Smooth muscle cell (in vitro differentiated cells): ENCODE data around the gene SH2D6. TPM values are rescaled to one million over a fixed set of nuclear protein-coding genes. Genes with fewer than 3 reads are reported as not detected.
"Not testable (repeated sequence)": the region's sequence is repeated elsewhere in the genome, so short reads cannot be mapped to it uniquely, and the experiment has no call there.

ENCODE experiments used
- DNase-seq: peaks from one replicate; lab custom pipeline; 2025; ENCODE audit not compliant: unreplicated experiment; lab: John Stamatoyannopoulos, UW
- H2AFZ ChIP-seq: fragments of 200-600 bp; sonication (generic); 2 replicates; pipeline ENCODE4 v1.6.0; 2016; ENCODE audit warnings: antibody characterized with exemption, low read depth, mild to moderate bottlenecking
- H3F3A ChIP-seq: fragments of 200-600 bp; sonication (generic); 2 replicates; pipeline ENCODE4 v1.6.0; 2017; ENCODE audit warnings: antibody characterized with exemption, low read depth
- H3K27ac ChIP-seq: fragments of 200-600 bp; sonication (generic); 2 replicates; pipeline ENCODE4 v1.5.1; 2016; ENCODE audit warnings: low read depth, mild to moderate bottlenecking
- H3K27me3 ChIP-seq: fragments of 200-600 bp; sonication (generic); 2 replicates; pipeline ENCODE4 v1.6.1; 2016; ENCODE audit warnings: low read depth, mild to moderate bottlenecking
- H3K36me3 ChIP-seq: fragments of 200-600 bp; sonication (generic); 2 replicates; pipeline ENCODE4 v1.5.1; 2016; ENCODE audit warnings: low read depth
- H3K4me1 ChIP-seq: fragments of 200-600 bp; sonication (generic); 2 replicates; pipeline ENCODE4 v1.5.1; 2016; ENCODE audit warnings: low read depth
- H3K4me2 ChIP-seq: fragments of 200-600 bp; sonication (generic); 2 replicates; pipeline ENCODE4 v1.6.0; 2016; ENCODE audit warnings: mild to moderate bottlenecking
- H3K4me3 ChIP-seq: fragments of 200-600 bp; sonication (generic); 2 replicates; pipeline ENCODE4 v1.5.1; 2016; ENCODE audit warnings: mild to moderate bottlenecking
- H3K79me2 ChIP-seq: fragments of 200-600 bp; sonication (generic); 2 replicates; pipeline ENCODE4 v1.6.0; 2016; ENCODE audit warnings: low read depth, mild to moderate bottlenecking
- H3K9ac ChIP-seq: fragments of 200-600 bp; sonication (generic); 2 replicates; pipeline ENCODE4 v1.6.0; 2016; ENCODE audit warnings: low read depth
- H3K9me3 ChIP-seq: fragments of 200-600 bp; sonication (generic); replicated peaks from 2 replicates; pipeline ENCODE4 v1.5.1; 2016; ENCODE audit warnings: low read depth
- H4K20me1 ChIP-seq: fragments of 200-600 bp; sonication (generic); 2 replicates; pipeline ENCODE4 v1.6.0; 2016; ENCODE audit warnings: low read depth
- CTCF ChIP-seq: fragments of 200-600 bp; sonication (generic); IDR thresholded peaks from 2 replicates; pipeline ENCODE4 v1.5.1; 2017; ENCODE audit warnings: borderline replicate concordance, mild to moderate bottlenecking, antibody characterized with exemption; ENCODE audit not compliant: insufficient read depth, poor library complexity, severe bottlenecking
- WGBS: methylation state at CpG from one replicate; pipeline ENCODE4 v1.1.7; 2016; ENCODE audit warnings: low lambda C conversion rate; 5-methylcytosine and 5-hydroxymethylcytosine counted together
- polyA plus RNA-seq: library from polyadenylated mRNA; unstranded; fragments of >200 nt; fragmentation: Nextera tagmentation; extraction: Ambion mirVana; gene quantifications from 2 replicates; pipeline ENCODE4 v1.2.1, GENCODE V29; 2016
- total RNA-seq: library from RNA; depleted of rRNA; stranded (reverse); fragments of >200 nt; gene quantifications from 2 replicates; pipeline ENCODE4 v1.2.3, GENCODE V29; 2014

Gene SH2D6
- total and polyA plus RNA-seq, 2 experiments from 2014 or later: not detected

GRCh38 chr2:85476624-85477023, 58.1 kb downstream of the SH2D6 start:
- no peaks in the 10 kb centered on the region for H3K79me2 ChIP-seq
- H3K9me3 ChIP-seq: no peaks in the 10 kb centered on the region
- H3K4me1 ChIP-seq: no peaks in the 10 kb centered on the region
- no peak overlapping the region for H3K4me3 ChIP-seq
- H3K36me3 ChIP-seq: no peaks in the 10 kb centered on the region
- no peaks in the 10 kb centered on the region for H4K20me1 ChIP-seq
- no peak overlapping the region for H3K4me2 ChIP-seq
- TF ChIP-seq CTCF: no peak
- DNase-seq: no peak
- H3K27me3 ChIP-seq: no peaks in the 10 kb centered on the region
- no peak overlapping the region for H3K27ac ChIP-seq
- H2AFZ ChIP-seq: peak overlapping the region; percentile 55
- no peak overlapping the region for H3K9ac ChIP-seq
- no peaks in the 10 kb centered on the region for H3F3A ChIP-seq
- WGBS: 60% methylated on average over 1 of the region's 1 CpG

- H3K27me3 ChIP-seq: no peaks in the 10 kb centered on the region
- no peaks in the 10 kb centered on the region for H4K20me1 ChIP-seq
- H3F3A ChIP-seq: no peaks in the 10 kb centered on the region
- TF ChIP-seq CTCF: no peak
- H3K4me2 ChIP-seq: no peak overlapping the region
- no peak overlapping the region for H2AFZ ChIP-seq
- H3K36me3 ChIP-seq: no peaks in the 10 kb centered on the region
- H3K27ac ChIP-seq: no peak overlapping the region
- WGBS: 95% methylated on average over 2 of the region's 2 CpGs
- no peak overlapping the region for H3K4me3 ChIP-seq
- H3K79me2 ChIP-seq: no peaks in the 10 kb centered on the region
- DNase-seq: no peak
- no peaks in the 10 kb centered on the region for H3K9me3 ChIP-seq
- no peak overlapping the region for H3K9ac ChIP-seq
- no peaks in the 10 kb centered on the region for H3K4me1 ChIP-seq
Measured at GRCh38 chr2:85477884-85478283, 59.4 kb downstream of the SH2D6 start.

DNA sequence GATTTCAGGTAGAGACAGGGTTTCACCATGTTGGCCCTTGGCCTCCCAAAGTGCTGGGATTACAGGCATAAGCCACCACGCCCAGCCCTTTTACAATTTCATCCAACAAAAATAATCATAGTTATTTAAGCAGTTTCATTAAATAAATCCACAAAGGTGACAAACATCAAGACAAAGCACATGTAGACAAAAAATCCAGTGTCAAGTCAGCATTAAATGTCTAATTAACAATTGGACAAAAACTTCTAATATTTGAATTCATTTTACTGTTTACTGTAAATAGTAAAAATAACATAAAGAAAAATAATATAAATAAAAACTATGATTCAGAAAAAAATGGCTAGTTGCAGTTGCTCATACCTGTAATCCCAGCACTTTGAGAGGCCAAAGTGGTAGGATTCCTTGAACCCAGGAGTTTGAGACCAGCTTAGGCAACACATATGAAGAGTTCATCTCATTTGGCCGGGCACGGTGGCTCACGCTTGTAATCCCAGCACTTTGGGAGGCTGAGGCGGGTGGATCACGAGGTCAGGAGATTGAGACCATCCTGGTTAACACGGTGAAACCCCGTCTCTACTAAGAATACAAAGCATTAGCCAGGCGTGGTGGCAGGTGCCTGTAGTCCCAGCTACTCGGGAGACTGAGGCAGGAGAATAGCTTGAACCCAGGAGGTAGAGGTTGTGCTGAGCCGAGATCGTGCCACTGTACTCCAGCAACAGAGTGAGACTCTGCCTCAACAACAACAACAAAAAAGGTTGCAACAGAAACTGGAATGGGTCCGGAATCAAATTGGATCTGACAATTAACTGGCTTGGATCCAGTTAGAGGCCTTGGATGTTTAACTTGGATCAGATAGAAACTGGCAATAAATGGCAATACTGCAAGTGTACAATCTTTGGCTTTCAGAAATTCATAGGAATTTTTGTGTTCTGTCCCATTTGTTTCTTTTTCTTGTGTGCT, 63.6 kb downstream of the SH2D6 start:
- Histone ChIP-seq H3K4me2 (no peak overlapping the region), H3K4me3 (no peak overlapping the region), H3K9ac (no peak overlapping the region), H3K4me1 (no peaks in the 10 kb centered on the region), H3K9me3 (no peaks in the 10 kb centered on the region), H4K20me1 (no peaks in the 10 kb centered on the region), H3K79me2 (no peaks in the 10 kb centered on the region), H3K36me3 (no peaks in the 10 kb centered on the region), H2AFZ (no peak overlapping the region), H3F3A (no peaks in the 10 kb centered on the region), H3K27ac (no peak overlapping the region), H3K27me3 (no peaks in the 10 kb centered on the region)
- no peak for DNase-seq
- no peak for TF ChIP-seq CTCF
- 95% methylated on average over 13 of the region's 13 CpGs for WGBS

- not testable (repeated sequence) for H4K20me1 ChIP-seq, H3K27ac ChIP-seq, H3K4me2 ChIP-seq, H3K4me1 ChIP-seq, H3F3A ChIP-seq, H2AFZ ChIP-seq, H3K9ac ChIP-seq, H3K27me3 ChIP-seq, DNase-seq, H3K79me2 ChIP-seq, H3K4me3 ChIP-seq, H3K36me3 ChIP-seq, H3K9me3 ChIP-seq
- 100% methylated on average over 1 of the region's 2 CpGs for WGBS
Measured at GRCh38 chr2:85484615-85485014, 66.1 kb downstream of the SH2D6 start.
